Chondrocyte (in vitro differentiated cells): ENCODE results near the gene PTPRE. TPM values are rescaled to one million over a fixed set of nuclear protein-coding genes. Genes with fewer than 3 reads are reported as not detected.

Experiments
- DNase-seq: peaks from one replicate; pipeline ENCODE4 v3.0.0; 2021; ENCODE audit warnings: mixed read lengths, low spot score
- H3K27ac Mint-ChIP-seq: one replicate; pipeline ENCODE4 v1.8.0; 2021; ENCODE audit warnings: mild to moderate bottlenecking, moderate library complexity, mixed read lengths; ENCODE audit not compliant: unreplicated experiment
- H3K27me3 Mint-ChIP-seq: 2 replicates; pipeline ENCODE4 v1.8.0; 2021; ENCODE audit warnings: low read depth, mixed read lengths
- H3K36me3 Mint-ChIP-seq: 2 replicates; pipeline ENCODE4 v1.8.0; 2021; ENCODE audit warnings: low read depth, mixed read lengths
- H3K4me1 Mint-ChIP-seq: 2 replicates; pipeline ENCODE4 v1.8.0; 2021; ENCODE audit warnings: low read depth, mild to moderate bottlenecking, mixed read lengths
- H3K4me3 Mint-ChIP-seq: one replicate; pipeline ENCODE4 v1.8.0; 2021; ENCODE audit warnings: mild to moderate bottlenecking, moderate library complexity, mixed read lengths; ENCODE audit not compliant: unreplicated experiment
- H3K9me3 Mint-ChIP-seq: 2 replicates; pipeline ENCODE4 v1.8.0; 2021; ENCODE audit warnings: low read depth, mixed read lengths
- CTCF ChIP-seq: fragments of 200-600 bp; sonication (generic); IDR thresholded peaks from 2 replicates; pipeline ENCODE4 v1.5.0; 2021; ENCODE audit warnings: antibody characterized with exemption, mild to moderate bottlenecking, moderate library complexity
- total RNA-seq: library from RNA; stranded (reverse); gene quantifications from 3 replicates; pipeline ENCODE4 v1.2.1, GENCODE V29; 2021

Gene PTPRE
- total RNA-seq, 1 donor from 2014 or later: 6.2 TPM

- Mint-ChIP-seq H3K4me1 (peaks cover 28% of the 10 kb centered on the region), H3K9me3 (no peaks in the 10 kb centered on the region), H3K4me3 (peak overlapping the region; percentile 61), H3K36me3 (no peaks in the 10 kb centered on the region), H3K27me3 (peaks cover 4% of the 10 kb centered on the region), H3K27ac (no peak overlapping the region)
- no peak for DNase-seq
- no peak for TF ChIP-seq CTCF
Measured at GRCh38 chr10:127908106-127908958, 1.4 kb downstream of the PTPRE start.

GRCh38 chr10:127908959-127909267 is 2.0 kb downstream of the PTPRE start:
- Mint-ChIP-seq H3K9me3 (no peaks in the 10 kb centered on the region), H3K27ac (no peak overlapping the region), H3K27me3 (peaks cover 4% of the 10 kb centered on the region), H3K4me3 (no peak overlapping the region), H3K4me1 (peaks cover 28% of the 10 kb centered on the region), H3K36me3 (no peaks in the 10 kb centered on the region)
- TF ChIP-seq CTCF: no peak
- no peak for DNase-seq

- no peaks in the 10 kb centered on the region for H3K9me3 Mint-ChIP-seq
- no peak for TF ChIP-seq CTCF
- H3K36me3 Mint-ChIP-seq: no peaks in the 10 kb centered on the region
- no peak overlapping the region for H3K4me3 Mint-ChIP-seq
- no peak overlapping the region for H3K27ac Mint-ChIP-seq
- H3K27me3 Mint-ChIP-seq: no peaks in the 10 kb centered on the region
- DNase-seq: no peak
- H3K4me1 Mint-ChIP-seq: peaks cover 28% of the 10 kb centered on the region
Measured at GRCh38 chr10:127909716-127910463, 3.0 kb downstream of the PTPRE start.

GRCh38 chr10:127910464-127910770 is 3.5 kb downstream of the PTPRE start:
- DNase-seq: no peak
- Mint-ChIP-seq H3K4me3 (no peak overlapping the region), H3K36me3 (no peaks in the 10 kb centered on the region), H3K27me3 (no peaks in the 10 kb centered on the region), H3K9me3 (no peaks in the 10 kb centered on the region), H3K4me1 (peaks cover 28% of the 10 kb centered on the region), H3K27ac (no peak overlapping the region)
- TF ChIP-seq CTCF: no peak

GRCh38 chr10:127911218-127911866 is 4.4 kb downstream of the PTPRE start:
- DNase-seq: no peak
- Mint-ChIP-seq H3K4me3 (no peak overlapping the region), H3K27me3 (no peaks in the 10 kb centered on the region), H3K27ac (no peak overlapping the region), H3K9me3 (no peaks in the 10 kb centered on the region), H3K36me3 (no peaks in the 10 kb centered on the region), H3K4me1 (peaks cover 28% of the 10 kb centered on the region)
- TF ChIP-seq CTCF: no peak
